HG03354 (cell line): ENCODE results near the gene SMARCD3.
A peak's percentile ranks its signal among the peaks of the same experiment; 100 is the strongest.

ENCODE experiments used
- ATAC-seq: cut with Tn5 transposase; IDR thresholded peaks from one replicate; pipeline ENCODE4 v1.9.1; 2021; ENCODE audit warnings: mild to moderate bottlenecking; ENCODE audit not compliant: unreplicated experiment, poor library complexity, severe bottlenecking

The SMARCD3 gene

GRCh38 chr7:151239837-151240459 is 8.5 kb downstream of the SMARCD3 start:
- no peak for ATAC-seq

GRCh38 chr7:151238924-151239836 is 9.3 kb downstream of the SMARCD3 start:
- ATAC-seq, result no peak

- ATAC-seq, result no peak
These were observed 10.2 kb downstream of the SMARCD3 start for GRCh38 chr7:151238190-151238810.

- no peak for ATAC-seq
These were observed 11.0 kb downstream of the SMARCD3 start for GRCh38 chr7:151237244-151238189.

GRCh38 chr7:151236406-151236805 is 12.1 kb downstream of the SMARCD3 start:
- no peak for ATAC-seq

- no peak for ATAC-seq
These were observed 13.3 kb downstream of the SMARCD3 start for GRCh38 chr7:151235091-151235787.

GRCh38 chr7:151233804-151234203 is 14.7 kb downstream of the SMARCD3 start:
- ATAC-seq, result no peak

GRCh38 chr7:151232917-151233701 is 15.4 kb downstream of the SMARCD3 start:
- ATAC-seq, result peak; percentile 44

GRCh38 chr7:151232091-151232916 is 16.2 kb downstream of the SMARCD3 start, which contains the start of gene CHPF2:
Gene CHPF2, plus strand, starts transcription at chr7:151232483. Its CDS starts 1,529 bp downstream, at chr7:151234012.
- peak; percentile 98 for ATAC-seq

- no peak for ATAC-seq
These were observed 17.4 kb downstream of the SMARCD3 start for GRCh38 chr7:151231080-151231479.

- no peak for ATAC-seq
These were observed 19.2 kb downstream of the SMARCD3 start for GRCh38 chr7:151229249-151229648.

GRCh38 chr7:151228024-151228866 is 20.2 kb downstream of the SMARCD3 start:
- ATAC-seq, result no peak

- ATAC-seq, result peak; percentile 99
These were observed 21.4 kb downstream of the SMARCD3 start, which contains the start of gene ABCF2 for GRCh38 chr7:151226875-151227782. Gene ABCF2, minus strand, starts transcription at chr7:151227205. Its CDS starts 747 bp downstream, at chr7:151226458.

- ATAC-seq, result peak; percentile 12
These were observed 22.0 kb downstream of the SMARCD3 start for GRCh38 chr7:151226560-151226874.

- no peak for ATAC-seq
These were observed 22.5 kb downstream of the SMARCD3 start for GRCh38 chr7:151225948-151226510.
